SU-DHL-6 (cell line): ENCODE results near the gene MAPK11.

Experiments used
- H2AFZ ChIP-seq: fragments of 200-600 bp; sonication (generic); 2 replicates; pipeline ENCODE4 v1.6.1; 2014; ENCODE audit warnings: low read depth, mild to moderate bottlenecking, moderate library complexity, mixed read lengths, antibody characterized with exemption, low read length; ENCODE audit not compliant: severe bottlenecking
- H3F3A ChIP-seq: fragments of 200-600 bp; shearing (Covaris generic); 2 replicates; pipeline ENCODE4 v1.6.0; 2016; ENCODE audit warnings: antibody characterized with exemption, mild to moderate bottlenecking; ENCODE audit not compliant: insufficient read depth
- H3K27ac ChIP-seq: fragments of 200-600 bp; sonication (generic); 2 replicates; pipeline ENCODE4 v1.5.1; 2016; ENCODE audit warnings: low read depth, mild to moderate bottlenecking, low read length, moderate library complexity, mixed read lengths
- H3K27me3 ChIP-seq: fragments of 200-600 bp; sonication (generic), shearing (Covaris generic); 2 replicates; pipeline ENCODE4 v1.6.0; 2014; ENCODE audit warnings: mild to moderate bottlenecking, low read length
- H3K36me3 ChIP-seq: fragments of 200-600 bp; sonication (generic); 2 replicates; pipeline ENCODE4 v1.6.1; 2014; ENCODE audit warnings: mild to moderate bottlenecking, low read length, mixed read lengths
- H3K4me2 ChIP-seq: fragments of 300-600, 200-600 bp; shearing (Covaris generic), sonication (generic); 2 replicates; pipeline ENCODE4 v1.6.0; 2014; ENCODE audit warnings: low read length, low read depth, mild to moderate bottlenecking; ENCODE audit not compliant: poor library complexity, severe bottlenecking
- H3K4me3 ChIP-seq: fragments of 200-600 bp; sonication (generic); 2 replicates; pipeline ENCODE4 v1.5.1; 2014; ENCODE audit warnings: antibody characterized with exemption, low read length, mild to moderate bottlenecking, mixed read lengths; ENCODE audit not compliant: insufficient read depth, poor library complexity, severe bottlenecking
- H3K79me2 ChIP-seq: fragments of 200-600 bp; sonication (generic); 2 replicates; pipeline ENCODE4 v1.6.1; 2014; ENCODE audit warnings: mild to moderate bottlenecking, low read length, moderate library complexity; ENCODE audit not compliant: insufficient read depth
- H3K9ac ChIP-seq: fragments of 200-600 bp; sonication (generic); 2 replicates; pipeline ENCODE4 v1.7.0; 2014; ENCODE audit warnings: mild to moderate bottlenecking, low read length
- H3K9me2 ChIP-seq: fragments of 200-600 bp; sonication (generic); replicated peaks from 2 replicates; pipeline ENCODE4 v1.6.1; 2014; ENCODE audit warnings: low read length; ENCODE audit not compliant: insufficient read depth
- H3K9me3 ChIP-seq: fragments of 200-600 bp; sonication (generic); 2 replicates; pipeline ENCODE4 v1.6.1; 2014; ENCODE audit warnings: low read length, mixed read lengths; ENCODE audit not compliant: insufficient read depth
- H4K20me1 ChIP-seq: fragments of 200-600 bp; sonication (generic); 2 replicates; pipeline ENCODE4 v1.6.1; 2014; ENCODE audit warnings: low read depth, mild to moderate bottlenecking, antibody characterized with exemption, low read length, moderate library complexity, mixed read lengths
- CTCF ChIP-seq: fragments of 200-600 bp; sonication (generic); IDR thresholded peaks from one replicate; pipeline ENCODE4 v1.5.1; 2017; ENCODE audit warnings: antibody characterized with exemption, mild to moderate bottlenecking, low read length, moderate library complexity; ENCODE audit not compliant: insufficient read depth, poor library complexity, severe bottlenecking
- EZH2phosphoT487 ChIP-seq: fragments of 200-600 bp; sonication (generic), shearing (Covaris generic); conservative IDR thresholded peaks from 2 replicates; pipeline ENCODE4 v1.6.1; 2018; ENCODE audit warnings: mild to moderate bottlenecking, antibody characterized with exemption, low read length, moderate library complexity, mixed read lengths

Gene MAPK11

DNA sequence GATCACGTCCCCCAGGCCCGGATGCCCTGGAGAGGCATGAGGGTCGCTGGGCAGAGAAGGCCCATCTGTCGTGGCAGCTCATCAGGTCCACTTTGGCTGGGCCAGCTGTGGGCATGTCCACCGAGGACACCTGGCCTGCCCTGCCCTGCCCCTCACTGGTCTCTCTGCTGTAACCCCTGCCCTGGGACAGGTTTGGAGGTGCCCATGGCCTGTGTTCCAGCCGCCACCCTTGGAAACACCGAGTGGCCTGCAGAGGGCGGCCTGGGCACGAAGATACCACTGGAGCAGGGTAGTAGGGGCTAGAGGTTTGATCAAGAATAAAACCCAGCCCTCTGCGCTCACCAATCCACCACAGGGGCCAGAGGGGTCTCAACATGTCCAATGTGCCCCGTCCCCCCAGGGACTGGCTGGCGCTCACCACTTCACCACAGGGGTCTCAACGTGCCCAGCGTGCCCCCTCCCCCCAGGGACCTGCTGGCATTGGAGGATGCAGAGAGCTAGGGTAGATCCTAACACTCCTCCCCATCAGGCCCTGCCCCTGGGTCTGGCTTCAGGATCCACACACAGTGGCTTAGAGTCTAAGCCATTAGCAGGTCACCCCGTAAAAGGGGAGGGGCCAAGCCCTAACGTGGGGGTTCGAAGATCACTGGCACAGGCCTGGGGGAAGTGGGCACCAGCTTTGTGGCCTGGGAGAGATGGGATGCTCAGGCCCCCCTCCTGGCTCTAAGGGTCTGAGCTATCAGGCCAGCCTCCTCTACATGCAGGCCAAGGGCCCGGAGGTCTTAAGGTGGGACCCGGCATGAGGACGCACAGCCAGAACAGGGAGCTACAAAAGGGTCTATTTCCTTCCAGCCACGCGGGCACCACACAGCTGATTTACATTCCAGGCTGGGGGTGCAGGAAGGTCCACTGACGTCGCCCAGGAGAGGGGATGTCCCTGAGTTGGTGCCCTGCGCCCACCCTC lies 17.8 kb downstream of the MAPK11 start:
- H4K20me1 ChIP-seq = no peaks in the 10 kb centered on the region
- H2AFZ ChIP-seq = no peak overlapping the region
- H3K9ac ChIP-seq = no peak overlapping the region
- 0 out of 2 replicates have a peak, but pooled peaks cover 7% of the 10 kb centered on the region for H3K79me2 ChIP-seq
- no peak overlapping the region for H3K4me2 ChIP-seq
- H3K9me2 ChIP-seq = no peaks in the 10 kb centered on the region
- no peaks in the 10 kb centered on the region for H3K9me3 ChIP-seq
- peak overlapping the region; percentile 74; the same call in 1 of the 2 replicates for H3K27ac ChIP-seq
- no peak overlapping the region for H3K4me3 ChIP-seq
- peaks cover 10% of the 10 kb centered on the region; the same call in 1 of the 2 replicates for H3F3A ChIP-seq
- H3K36me3 ChIP-seq = no peaks in the 10 kb centered on the region
- no peak for TF ChIP-seq EZH2phosphoT487
- peak; percentile 73 for TF ChIP-seq CTCF
- H3K27me3 ChIP-seq = no peaks in the 10 kb centered on the region

DNA sequence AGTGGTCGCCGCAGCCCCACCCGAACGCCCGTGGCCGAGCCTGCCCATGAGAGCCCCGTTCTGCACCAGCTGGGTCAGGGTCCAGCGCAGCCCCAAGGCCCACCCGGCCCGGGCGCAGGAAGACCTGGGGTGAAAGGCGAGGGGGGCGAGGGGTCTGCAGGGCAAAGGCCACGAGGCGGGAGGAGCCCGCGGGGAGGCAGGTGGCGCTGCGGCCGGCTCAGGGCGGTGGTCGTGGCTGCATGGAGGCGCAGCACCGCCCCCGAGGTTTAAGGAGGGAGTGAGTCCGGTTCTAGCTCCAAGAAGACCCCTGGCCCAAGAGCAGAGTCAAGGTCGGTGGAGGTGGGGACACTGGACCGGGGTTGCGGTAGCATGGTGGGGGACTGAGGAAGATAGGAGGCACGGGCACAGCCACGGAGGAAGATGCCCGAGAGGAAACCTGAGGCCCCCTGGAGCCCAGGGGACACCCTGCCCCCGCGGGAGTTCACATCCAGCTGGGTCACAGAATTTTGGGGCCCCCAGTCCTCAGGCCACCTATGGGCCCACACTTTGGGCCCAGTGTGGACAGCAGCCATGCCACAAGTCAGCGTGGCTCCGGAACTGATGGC lies 18.6 kb downstream of the MAPK11 start:
- H3K4me2 ChIP-seq = peak overlapping the region; percentile 76
- H3K27me3 ChIP-seq = no peaks in the 10 kb centered on the region
- H3K9me3 ChIP-seq = no peaks in the 10 kb centered on the region
- peak overlapping the region; percentile 74 for H3K27ac ChIP-seq
- H3K79me2 ChIP-seq = 0 out of 2 replicates have a peak, but pooled peaks cover 7% of the 10 kb centered on the region
- H3K36me3 ChIP-seq = no peaks in the 10 kb centered on the region
- H3K4me3 ChIP-seq = peak overlapping the region; percentile 85
- peaks cover 18% of the 10 kb centered on the region; the same call in 1 of the 2 replicates for H3F3A ChIP-seq
- TF ChIP-seq CTCF = no peak
- TF ChIP-seq EZH2phosphoT487 = no peak
- H3K9ac ChIP-seq = peak overlapping the region; percentile 87
- no peaks in the 10 kb centered on the region for H3K9me2 ChIP-seq
- H2AFZ ChIP-seq = no peak overlapping the region
- no peaks in the 10 kb centered on the region for H4K20me1 ChIP-seq

GRCh38 chr22:50250555-50251476 lies 19.4 kb downstream of the MAPK11 start, which contains the start of gene HDAC10:
Gene HDAC10, minus strand, starts transcription at chr22:50251265. Its CDS starts 233 bp downstream, at chr22:50251032.
- Histone ChIP-seq H3K36me3 (no peaks in the 10 kb centered on the region), H3K27ac (peak within 1 kb of the TSS; percentile 74), H3K9me3 (no peaks in the 10 kb centered on the region), H3K4me3 (peak within 1 kb of the TSS; percentile 85), H3K9me2 (no peaks in the 10 kb centered on the region), H3F3A (peaks cover 18% of the 10 kb centered on the region; the same call in 1 of the 2 replicates), H3K4me2 (peak within 1 kb of the TSS; percentile 76), H3K79me2 (0 out of 2 replicates have a peak, but pooled peaks cover 7% of the 10 kb centered on the region), H3K27me3 (no peaks in the 10 kb centered on the region), H4K20me1 (no peaks in the 10 kb centered on the region), H2AFZ (peak within 1 kb of the TSS; percentile 18), H3K9ac (peak within 1 kb of the TSS; percentile 87)
- TF ChIP-seq CTCF (no peak), EZH2phosphoT487 (no peak)
